GM19043 (cell line): ENCODE measurements around the gene PDXDC1.
"Not testable (repeated sequence)": the region's sequence is repeated elsewhere in the genome, so short reads cannot be mapped to it uniquely, and the experiment has no call there.

Source experiments
- ATAC-seq: cut with Tn5 transposase; IDR thresholded peaks from one replicate; pipeline ENCODE4 v1.9.1; 2021; ENCODE audit warnings: low read depth; ENCODE audit not compliant: unreplicated experiment

Gene PDXDC1

DNA sequence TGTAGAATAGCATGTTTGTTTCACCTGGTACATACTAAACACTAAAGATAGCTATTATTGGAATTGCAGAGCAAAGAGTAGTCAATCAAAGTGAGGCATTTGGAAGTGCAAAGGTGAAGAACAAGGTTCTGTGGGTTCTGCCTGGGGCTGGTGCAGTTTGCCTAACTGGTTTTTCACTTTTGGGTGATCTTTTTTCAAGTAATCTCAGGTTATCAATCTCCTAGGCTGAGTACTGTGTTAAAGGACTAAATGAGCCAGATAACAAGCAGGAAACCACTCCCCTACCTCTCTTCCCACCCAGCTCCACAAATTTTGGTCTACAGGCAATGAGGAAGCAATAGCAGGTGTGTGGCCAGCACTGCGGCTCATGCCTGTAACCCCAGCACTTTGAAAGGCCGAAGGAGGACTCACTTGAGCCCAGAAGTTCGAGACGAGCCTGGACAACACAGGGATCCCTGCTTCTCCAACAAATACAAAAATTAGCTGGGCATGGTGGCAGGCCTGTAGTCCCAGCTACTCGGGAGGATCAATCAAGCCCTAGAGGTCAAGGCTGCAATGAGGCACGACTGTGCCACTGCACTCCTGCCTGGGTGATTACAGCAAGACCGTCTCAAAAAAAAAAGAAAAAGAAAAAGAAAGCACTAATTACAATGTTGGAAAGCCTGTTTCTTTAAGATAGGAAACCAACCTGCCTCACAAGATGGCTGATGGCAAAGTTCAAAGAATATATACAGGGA lies 83.0 kb downstream of the PDXDC1 start:
- ATAC-seq: no peak

DNA sequence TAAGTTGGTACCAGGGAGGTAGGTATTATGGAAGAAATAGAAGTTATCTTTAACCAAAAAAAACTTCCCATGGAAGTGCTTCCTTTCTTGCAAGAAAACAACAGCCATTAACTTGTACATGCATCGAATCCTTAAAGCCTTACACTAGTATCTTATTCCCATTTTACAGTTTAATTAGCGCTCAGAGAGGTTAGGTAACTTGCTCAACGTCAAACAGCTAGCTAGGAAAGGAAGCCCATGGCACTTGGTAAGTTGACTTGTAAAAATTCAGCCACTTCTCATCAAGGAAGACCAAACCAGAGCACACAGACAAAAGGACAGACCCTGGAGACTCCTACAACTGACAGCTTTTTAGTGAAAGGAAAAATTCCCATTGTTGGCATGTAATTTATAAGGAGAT lies 84.5 kb downstream of the PDXDC1 start:
- ATAC-seq: no peak

DNA sequence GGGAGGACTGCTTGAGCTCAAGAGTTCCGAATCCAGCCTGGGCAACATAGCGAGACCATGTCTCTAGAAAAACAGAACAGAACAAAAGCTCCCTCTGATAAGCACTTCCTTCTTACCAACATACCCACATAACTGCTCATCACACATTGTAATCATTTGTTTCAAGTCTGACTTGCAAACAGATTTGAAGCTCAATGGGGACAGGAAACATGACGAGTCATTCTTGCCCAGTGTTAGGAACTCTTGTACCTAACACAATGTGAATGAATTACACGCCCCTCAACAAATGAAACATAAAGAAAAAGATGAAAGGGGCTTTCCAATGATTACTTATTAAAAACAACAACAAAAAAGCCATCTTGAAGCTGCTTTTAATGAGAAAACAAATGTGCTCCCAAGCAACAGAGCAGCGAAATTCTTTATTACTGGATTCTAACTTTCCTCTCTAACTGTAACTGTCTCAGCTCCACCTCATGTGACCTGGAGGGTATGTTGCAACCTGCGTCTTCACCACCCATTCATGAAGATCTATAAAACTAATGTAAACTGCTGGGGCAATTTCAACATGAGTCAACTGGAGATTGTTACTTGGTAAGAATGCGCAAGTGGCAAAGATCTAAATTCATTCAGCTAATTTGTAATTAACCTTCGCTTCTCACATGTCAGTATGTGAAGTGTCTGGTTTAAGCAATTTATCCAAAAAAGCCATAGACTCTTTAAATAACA lies 87.4 kb downstream of the PDXDC1 start:
- ATAC-seq: not testable (repeated sequence)

DNA sequence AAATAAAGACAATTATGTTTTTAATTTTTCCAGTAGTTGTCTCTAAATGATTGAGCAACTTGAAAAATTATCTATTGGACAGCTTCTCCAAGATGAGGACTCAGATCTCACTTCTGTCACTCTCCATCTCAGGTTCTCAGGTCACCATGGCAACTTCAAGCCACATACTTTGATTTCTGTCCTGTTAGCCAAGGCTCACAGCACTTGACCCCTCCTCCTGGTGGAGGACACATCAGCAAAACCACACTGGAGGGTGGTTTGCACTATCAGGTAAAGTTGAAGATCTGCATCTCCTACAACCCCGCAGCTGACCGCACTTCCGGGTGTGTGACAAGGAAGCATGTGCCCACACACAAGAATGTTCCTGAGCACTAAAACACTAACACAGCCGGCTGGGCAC lies 91.1 kb downstream of the PDXDC1 start:
- ATAC-seq: not testable (repeated sequence)

DNA sequence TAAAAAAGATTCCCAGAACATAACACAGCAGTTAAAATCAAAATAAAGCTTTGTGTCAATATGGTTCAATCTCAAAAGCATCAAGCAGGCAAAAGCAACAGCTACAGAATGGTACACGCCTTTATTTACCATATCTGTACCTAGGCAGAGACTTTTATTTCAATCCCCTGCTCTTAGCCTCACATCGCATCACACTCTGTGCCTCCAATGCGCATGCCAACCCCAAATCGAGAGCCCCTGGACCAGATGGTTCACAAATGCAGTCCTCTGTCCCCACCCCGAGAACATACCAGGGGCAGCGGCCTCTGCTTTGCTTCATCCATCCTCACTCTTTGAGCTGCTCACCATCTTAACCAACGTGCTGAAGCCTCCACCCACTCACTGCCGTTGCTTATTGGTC lies 91.9 kb downstream of the PDXDC1 start:
- ATAC-seq: not testable (repeated sequence)

DNA sequence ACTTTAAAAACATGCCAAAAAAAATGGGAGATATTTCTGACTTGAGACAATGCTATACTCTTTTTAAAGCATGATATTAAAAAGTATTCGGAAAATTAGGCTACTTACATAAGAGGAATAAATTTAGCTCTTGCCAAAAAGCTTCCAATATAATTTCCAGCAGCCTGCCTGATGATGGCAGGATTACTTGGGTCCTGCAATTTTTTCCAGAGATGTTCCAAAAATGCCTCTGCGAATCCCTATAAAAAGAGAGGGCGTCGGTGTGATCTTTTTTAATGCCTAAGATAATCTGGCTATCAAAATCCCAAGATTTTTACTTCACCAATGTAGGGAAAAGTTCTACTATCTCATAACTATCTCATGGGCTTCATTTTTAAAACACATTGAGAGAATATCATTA lies 96.2 kb downstream of the PDXDC1 start:
- ATAC-seq: not testable (repeated sequence)

DNA sequence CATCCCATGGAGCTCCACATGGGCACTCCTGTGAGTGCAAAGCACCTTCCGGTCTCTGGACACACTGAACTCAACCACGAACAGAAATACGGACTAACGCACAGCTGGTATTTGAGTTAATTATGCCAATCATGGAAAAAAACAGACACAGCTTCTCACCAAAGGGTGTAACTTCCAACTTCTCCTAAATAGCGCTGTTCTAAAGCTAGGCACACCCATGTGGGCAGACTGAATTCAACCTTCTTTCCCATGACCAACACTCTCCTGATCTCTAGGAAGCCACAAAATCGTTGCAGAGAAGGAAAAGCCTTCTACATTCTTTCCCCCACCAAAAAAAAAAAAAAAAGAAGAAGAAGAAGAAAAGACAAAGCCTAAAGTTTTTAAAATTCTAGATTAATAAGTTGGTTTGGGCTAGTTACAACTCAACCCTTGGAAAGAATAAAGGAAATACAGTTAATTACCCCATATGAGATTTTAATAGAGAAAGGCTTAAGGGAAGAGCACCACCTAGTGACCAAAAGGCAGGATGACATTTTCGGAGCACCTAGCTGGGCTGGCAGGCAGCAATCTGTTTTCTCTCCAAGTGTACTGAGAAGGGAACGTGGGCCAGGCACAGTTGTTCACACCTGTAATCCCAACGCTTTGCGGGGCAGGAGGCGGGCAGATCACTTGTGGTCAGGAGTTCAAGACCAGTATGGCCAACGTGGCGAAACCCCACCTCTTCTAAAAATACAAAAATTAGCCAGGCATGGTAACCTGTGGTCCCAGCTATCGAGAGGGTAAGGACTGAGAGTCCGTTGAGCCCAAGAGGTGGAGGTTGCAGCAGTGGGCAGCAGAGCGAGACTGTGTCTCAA lies 97.3 kb downstream of the PDXDC1 start:
- ATAC-seq: not testable (repeated sequence)

DNA sequence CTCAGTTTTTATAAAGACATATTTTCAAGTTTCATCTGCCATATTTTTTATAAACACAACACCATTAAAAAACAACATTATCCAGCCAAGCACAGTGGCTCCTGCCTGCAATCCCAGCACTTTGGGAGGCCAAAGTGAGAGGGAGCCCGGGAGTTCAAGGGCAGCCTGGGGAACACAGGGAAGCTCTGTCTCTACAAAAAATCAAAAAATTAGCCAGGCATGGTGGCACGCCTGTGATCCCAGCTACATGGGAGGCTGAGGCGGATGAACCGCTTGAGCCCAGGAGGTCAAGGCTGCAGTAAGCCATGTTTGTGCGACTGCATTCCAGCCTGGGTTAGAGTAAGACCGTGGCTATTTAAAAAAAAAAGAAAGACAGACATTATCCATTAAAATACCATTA lies 98.3 kb downstream of the PDXDC1 start:
- ATAC-seq: no peak

DNA sequence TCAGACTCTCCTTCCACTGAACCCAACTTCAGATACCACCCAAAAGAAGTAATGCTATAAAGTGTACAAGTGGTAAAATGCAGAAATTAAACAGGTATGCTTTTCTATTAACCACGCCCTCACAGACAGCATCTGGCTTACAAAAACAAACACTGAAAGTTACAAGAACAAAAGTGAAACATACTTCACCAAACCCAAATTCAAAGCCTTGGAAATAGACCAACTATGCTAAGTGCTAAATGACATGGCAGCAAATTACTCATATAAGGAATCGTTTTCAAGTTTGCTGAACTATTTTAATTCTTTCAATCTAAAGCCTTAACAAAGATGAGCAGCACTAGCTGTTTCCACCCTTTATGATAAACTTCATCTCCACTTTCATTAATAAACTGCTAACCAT lies 101.3 kb downstream of the PDXDC1 start:
- not testable (repeated sequence) for ATAC-seq

DNA sequence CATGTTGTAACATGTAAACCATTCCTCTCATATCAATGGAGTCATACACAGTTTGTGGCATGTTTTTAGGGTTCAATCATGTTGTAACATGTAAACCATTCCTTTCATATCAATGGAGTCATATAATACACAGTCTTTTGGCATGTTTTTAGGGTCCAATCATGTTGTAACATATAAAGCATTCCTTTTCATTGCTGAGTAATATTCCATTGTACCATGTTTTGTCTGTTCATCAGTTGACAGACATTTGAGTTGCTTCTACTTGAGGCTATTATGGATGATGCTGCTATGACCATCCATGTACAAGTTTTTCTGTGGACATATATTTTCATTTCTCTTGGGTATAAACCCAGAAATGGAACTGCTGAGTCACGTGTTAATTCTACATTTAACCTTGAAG lies 106.1 kb downstream of the PDXDC1 start:
- ATAC-seq: not testable (repeated sequence)

DNA sequence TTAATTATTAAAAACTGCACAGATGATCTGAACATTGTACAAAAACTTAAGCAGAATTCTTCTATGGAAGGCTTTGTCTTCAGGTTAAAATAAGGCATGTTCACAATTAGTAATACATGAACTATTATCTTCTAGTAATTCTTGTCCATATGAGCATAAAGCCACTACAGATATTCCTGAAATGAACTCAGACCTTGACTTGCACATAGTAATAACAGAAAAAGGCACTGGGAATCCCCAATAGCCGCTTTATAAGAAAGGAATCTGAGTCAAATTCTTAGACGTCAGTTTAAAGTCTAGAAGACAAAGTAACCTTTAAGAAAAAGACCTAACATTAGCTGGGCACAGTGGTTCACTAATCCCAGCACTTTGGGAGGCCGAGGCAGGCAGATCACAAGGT lies 108.0 kb downstream of the PDXDC1 start:
- not testable (repeated sequence) for ATAC-seq

DNA sequence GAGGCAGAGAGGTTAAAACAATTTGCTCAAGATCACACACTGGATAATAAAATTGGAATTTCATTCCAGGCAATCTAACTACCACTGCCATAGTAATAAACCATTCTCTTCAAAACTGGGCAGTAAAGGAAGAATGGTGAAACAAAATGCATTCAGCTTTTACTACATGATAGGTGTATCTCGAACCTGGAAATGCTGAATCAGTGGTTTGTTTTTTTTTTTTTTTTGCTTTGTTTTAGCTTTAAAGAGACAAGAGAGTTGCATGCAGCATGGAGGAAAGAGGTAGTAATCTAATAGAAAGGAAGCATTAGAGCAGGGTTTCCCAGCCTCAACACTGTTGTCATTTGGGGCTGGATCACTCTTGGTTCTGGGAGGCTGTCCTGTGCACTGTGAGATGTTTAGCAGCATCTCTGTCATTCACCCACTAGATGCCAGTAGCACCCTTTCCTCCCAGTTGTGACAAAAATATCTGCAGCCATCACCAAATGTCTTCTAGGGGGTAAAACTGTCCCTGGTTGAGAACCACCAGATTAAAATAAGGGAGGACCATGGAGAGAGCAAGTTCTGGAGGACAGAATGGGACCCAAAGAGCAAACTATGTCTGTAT lies 115.9 kb downstream of the PDXDC1 start:
- ATAC-seq: not testable (repeated sequence)

DNA sequence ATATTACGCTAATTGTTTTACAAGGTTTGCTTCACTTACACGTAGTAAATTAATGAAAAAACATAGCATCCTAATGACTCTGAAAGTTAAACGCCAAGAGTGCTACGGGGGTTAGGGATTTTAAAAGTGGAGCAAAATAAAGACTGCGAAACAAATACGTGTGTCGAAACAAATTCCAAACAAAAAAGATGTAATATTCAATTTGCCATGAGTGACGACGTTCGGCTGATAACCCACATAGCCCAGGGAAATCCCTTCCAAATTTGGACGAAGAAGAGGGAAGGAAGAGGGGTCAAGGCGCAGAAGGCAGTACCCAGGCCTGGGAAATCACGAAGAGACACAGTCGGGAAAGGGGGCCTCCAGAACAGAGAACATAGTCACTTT lies 118.7 kb downstream of the PDXDC1 start:
- not testable (repeated sequence) for ATAC-seq

DNA sequence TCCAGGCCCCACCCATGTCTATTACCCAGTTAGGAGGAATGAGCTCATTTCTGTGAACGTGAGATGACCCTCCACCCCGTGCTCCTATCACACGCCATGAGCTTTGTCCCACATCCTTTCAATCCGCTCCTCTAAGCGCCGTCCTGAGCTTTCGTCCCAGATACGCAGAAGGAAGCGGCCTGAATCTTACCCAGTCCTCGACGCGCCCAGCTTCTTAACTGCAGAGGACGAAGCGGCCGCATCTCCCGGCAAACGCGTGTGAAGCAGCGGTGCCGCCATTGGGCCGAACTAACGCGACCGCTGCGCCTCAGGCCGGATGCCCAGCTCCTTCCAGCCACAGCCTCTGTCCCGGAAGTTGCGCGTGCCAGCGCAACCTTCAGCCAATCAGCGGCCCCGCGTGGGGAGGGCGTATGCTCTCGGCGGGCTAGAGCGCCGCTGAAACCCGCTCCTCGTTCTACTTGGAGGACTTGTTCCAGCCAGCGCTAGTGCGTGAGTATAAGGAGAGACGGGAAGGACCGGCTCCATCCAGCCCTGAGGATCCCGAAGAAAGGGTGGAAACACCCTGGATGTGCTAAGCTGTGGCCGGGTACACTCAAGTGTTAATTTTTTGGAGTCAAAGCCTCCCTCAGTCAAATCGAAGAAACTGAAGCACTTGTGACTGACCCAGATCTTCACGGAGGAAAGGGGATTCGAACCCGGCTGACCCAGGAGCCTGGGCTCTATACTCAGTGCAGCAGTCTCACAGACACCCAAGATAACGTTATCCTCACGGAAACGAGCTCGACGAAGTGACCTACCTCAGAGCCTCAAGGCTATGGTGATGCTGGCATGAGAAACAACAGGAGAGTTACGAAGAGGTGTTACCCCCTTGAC lies 119.4 kb downstream of the PDXDC1 start, which contains the start of gene RRN3:
Gene RRN3 (minus strand): TSS at position 318 of the 873 bp plus-strand sequence. CDS start 39 bp downstream, at position 279.
- peak; percentile 99 for ATAC-seq

DNA sequence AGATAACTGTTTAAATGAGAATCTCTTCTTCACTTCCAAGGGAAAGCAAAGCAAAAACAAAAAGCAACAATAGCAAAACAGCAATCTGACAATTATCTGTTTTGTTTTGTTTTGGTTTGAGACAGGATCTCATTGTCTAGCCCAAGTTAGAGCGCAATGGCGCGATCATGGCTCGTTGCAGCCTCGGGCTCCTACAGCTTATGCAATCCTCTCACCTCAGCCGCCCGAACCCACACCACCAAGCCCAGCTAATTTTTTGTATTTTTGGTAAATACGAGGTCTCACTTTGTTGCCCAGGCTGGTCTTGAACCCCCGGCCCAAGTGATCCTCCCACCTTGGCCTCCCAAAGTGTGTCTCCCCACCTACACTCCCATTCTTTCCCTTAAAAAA lies 121.8 kb downstream of the PDXDC1 start:
- ATAC-seq: not testable (repeated sequence)

DNA sequence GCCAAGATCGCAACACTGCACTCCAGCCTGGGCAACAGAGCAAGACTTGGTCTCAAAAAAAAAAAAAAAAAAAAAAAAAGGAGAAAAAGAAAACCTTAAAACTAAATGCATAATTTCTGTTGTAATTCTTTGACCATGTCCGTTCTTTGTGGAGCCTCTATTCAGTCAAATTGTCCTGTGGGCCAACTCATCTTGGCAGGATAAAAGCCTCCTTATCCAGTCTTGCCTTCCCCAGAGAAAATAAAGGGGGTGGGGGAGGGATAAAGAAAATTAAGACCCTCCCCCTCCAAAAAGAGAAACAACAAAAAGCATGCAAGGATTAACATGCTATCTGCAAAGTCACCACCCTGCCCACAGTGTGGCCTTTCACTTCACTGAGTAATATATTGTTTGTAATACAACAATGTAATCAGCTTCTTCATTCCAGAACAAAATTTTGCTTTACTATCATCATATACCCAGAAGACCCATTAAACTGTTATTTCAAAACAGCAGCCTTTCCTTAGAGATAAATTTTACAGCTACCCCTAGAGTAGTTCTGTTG lies 124.6 kb downstream of the PDXDC1 start:
- ATAC-seq: not testable (repeated sequence)

DNA sequence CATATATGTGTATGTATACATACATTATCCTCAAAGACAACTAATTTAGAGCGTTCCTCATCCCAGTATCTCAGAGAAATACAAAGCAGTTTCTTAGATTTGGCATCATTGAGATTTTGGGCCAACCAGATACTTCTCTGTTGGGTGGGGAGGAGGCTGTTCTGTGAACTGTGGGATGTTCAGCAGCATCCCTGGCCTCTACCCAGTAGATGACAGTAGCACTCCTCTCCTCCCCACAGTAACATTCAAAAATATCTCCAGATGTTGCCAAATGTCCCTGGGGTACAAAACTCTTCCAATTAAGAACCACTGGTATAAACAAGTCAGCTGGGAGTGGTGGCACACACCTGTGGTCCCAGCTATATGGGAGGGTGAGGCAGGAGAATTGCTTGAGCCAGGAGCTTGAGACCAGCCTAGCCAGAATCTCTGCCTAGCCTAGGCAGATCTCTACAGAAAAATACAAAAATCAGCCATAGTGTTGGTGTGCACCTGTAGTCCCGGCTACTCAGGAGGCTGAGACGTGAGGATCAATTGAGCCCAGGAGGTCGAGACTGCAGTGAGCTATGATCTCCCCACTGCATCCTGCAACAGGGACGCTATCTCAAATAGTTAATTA lies 125.7 kb downstream of the PDXDC1 start:
- not testable (repeated sequence) for ATAC-seq

DNA sequence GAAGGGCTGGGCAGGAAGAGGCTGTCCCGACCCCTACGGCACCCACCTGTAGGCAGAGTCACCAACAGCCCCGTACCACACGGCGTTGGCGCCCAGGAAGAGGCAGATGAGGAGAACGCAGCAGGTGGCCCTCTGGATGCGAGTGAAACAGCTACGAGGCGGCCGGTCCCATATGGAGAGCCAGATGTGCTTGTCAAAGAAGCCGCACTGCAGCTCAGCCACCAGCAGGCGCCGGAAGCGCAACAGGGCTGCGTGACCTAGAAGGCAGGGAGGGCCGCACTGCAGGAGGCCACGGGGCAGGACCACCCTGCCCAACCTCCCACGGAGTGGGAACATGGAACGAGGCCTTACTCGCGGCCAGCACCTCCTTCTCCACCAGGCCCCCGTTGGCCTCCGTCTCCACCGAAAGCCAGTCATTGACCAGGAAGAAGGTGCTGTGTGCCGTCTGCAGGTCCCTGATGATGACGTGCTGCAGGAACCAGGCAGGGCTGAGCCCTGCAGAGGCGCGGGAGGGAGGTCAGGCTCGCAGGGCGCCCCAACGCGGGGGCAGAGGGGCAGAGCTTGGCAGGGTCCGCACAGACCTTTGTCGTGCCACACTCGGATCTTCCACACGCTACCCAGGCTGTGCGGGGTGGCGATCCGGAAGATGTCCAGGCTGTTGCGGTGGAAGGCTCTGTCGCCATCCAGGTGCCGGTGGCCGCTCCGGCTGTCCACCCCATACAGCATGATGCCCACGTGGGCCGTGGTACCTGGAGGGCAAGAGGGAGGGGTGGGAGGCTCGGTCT lies 153.0 kb downstream of the PDXDC1 start:
- not testable (repeated sequence) for ATAC-seq
